Mesodermal cell (in vitro differentiated cells): ENCODE results near the gene GABPB2. TPM values are rescaled to one million over a fixed set of nuclear protein-coding genes. Genes with fewer than 3 reads are reported as not detected.

Source experiments
- H3K27ac ChIP-seq: 2 replicates; pipeline ENCODE4 v1.7.0; 2013; ENCODE audit warnings: mild to moderate bottlenecking, low read depth, low read length, moderate library complexity; ENCODE audit not compliant: severe bottlenecking
- H3K36me3 ChIP-seq: 2 replicates; pipeline ENCODE4 v1.7.1; 2013; ENCODE audit warnings: mild to moderate bottlenecking, low read length, moderate library complexity; ENCODE audit not compliant: control insufficient read depth, insufficient read depth
- H3K4me1 ChIP-seq: one replicate; pipeline ENCODE4 v1.7.1; 2013; ENCODE audit warnings: mild to moderate bottlenecking, low read length; ENCODE audit not compliant: insufficient read depth, control insufficient read depth, poor library complexity, severe bottlenecking
- H3K4me3 ChIP-seq: 2 replicates; pipeline ENCODE4 v1.7.0; 2013; ENCODE audit warnings: low read length, control low read depth, mild to moderate bottlenecking; ENCODE audit not compliant: insufficient read depth, poor library complexity, severe bottlenecking; ENCODE audit errors: extremely low read depth
- H3K9me3 ChIP-seq: 2 replicates; pipeline ENCODE4 v1.7.1; 2013; ENCODE audit warnings: mild to moderate bottlenecking, low read length, moderate library complexity; ENCODE audit not compliant: control insufficient read depth
- WGBS, 2 experiments: methylation state at CpG; one replicate each; pipeline ENCODE4 v1.1.5; 2013; ENCODE audit warnings: missing lambda C conversion rate in 2 of 2; ENCODE audit not compliant: insufficient coverage in 2 of 2; 5-methylcytosine and 5-hydroxymethylcytosine counted together
- polyA plus RNA-seq, 2 experiments: library from polyadenylated mRNA; stranded (reverse); fragments of 50-300 nt; gene quantifications; one replicate each; pipeline ENCODE4 v1.2.3, GENCODE V29; 2013

Gene GABPB2
- 1.6 TPM for polyA plus RNA-seq (2013, experiment 1 of 2)
- polyA plus RNA-seq (2013, experiment 2 of 2), result 2.7 TPM

DNA sequence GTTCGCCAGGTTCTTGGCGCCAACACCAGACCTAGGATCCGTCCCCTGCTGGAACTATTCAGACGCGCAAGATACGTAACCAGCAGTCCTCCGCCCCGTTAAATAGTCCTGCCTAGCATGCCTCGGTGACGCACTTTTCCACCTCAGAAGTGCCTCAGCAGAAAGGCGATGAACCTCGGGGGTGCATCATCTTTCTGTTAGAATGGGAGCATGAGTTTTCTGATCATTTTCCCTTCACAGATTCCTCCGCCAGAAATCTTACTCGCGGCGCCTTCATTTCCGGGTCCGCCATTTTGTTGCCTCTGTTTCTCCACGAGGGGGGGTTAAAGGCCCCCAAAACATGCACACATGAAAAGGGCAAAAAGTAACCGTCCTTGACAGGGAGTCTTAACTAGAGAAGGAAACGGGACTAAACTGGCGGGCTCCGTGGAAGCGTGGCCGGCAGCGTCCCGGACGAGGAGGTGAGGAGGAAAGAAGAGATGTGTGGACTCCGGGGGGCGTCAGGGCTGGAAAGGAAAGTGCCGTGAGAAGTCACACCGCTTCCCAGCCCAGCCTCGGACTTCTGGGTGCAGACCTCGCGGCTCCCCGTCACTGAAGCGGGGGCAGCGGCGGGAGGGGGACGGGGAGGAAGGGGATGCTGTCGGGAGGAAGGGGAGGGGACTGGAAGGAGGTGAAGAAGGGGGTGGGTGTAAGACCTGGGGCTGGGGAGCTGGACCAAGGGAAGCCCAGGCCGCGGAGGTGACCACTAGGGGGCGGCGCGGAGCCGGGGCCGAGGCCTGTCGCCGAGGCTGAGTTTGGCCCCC lies at the start of gene GABPB2:
TSS of gene GABPB2 (plus strand) at position 288 of the 803 bp plus-strand sequence. CDS start 17,429 bp downstream, outside the sequence.
- Histone ChIP-seq H3K36me3 (peaks cover 46% of the 10 kb centered on the region), H3K9me3 (no peaks in the 10 kb centered on the region), H3K27ac (peak within 1 kb of the TSS; percentile 95), H3K4me1 (peaks cover 4% of the 10 kb centered on the region), H3K4me3 (peak within 1 kb of the TSS; percentile 57)
- WGBS, 2 experiments, result 6 to 10% methylated on average over 35 to 44 of the region's 50 CpGs

DNA sequence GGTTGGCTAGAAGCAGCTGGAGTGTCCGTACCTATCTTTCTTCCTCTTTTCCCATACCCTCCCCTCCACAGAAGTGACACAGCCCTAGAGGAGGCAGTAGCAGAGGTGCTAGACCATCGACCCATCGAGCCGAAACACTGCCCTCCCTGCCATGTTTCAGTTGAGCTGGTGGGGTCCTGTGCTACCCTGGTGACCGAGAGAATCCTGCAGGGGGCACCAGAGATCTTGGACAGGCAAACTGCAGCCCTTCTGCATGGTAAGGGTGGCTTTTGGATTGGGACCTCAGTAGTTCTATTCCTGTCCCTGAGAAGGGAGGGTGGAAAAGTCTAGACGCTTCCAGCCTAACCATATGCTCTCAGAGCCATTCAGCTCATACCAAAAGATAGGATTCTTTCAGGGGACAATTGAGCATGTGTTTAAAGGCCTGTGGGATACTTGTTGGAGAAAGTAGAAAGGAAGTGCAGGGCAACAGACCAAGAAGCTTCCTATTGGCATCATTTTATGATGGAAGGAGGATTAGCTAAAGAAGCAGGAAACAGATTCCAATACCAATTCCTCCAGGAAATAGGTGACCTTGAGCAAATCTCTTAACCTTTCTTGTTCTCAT lies 45.9 kb upstream of the GABPB2 start:
- peak overlapping the region; percentile 16 for H3K27ac ChIP-seq
- no peak overlapping the region for H3K4me3 ChIP-seq
- peaks cover 50% of the 10 kb centered on the region for H3K36me3 ChIP-seq
- H3K4me1 ChIP-seq, result no peaks in the 10 kb centered on the region
- WGBS, 2 experiments, result 26 to 29% methylated on average over 4 of the region's 6 CpGs
- no peaks in the 10 kb centered on the region for H3K9me3 ChIP-seq

- Histone ChIP-seq H3K9me3 (no peaks in the 10 kb centered on the region), H3K27ac (no peak overlapping the region), H3K36me3 (peaks cover 60% of the 10 kb centered on the region), H3K4me3 (no peak overlapping the region), H3K4me1 (no peaks in the 10 kb centered on the region)
Measured at GRCh38 chr1:151026460-151026859, 44.1 kb upstream of the GABPB2 start.

- no peak overlapping the region for H3K4me3 ChIP-seq
- H3K9me3 ChIP-seq, result no peaks in the 10 kb centered on the region
- 94 to 96% methylated on average over 5 of the region's 8 CpGs for WGBS, 2 experiments
- no peak overlapping the region for H3K27ac ChIP-seq
- H3K4me1 ChIP-seq, result no peaks in the 10 kb centered on the region
- peaks cover 59% of the 10 kb centered on the region for H3K36me3 ChIP-seq
Measured at GRCh38 chr1:151032164-151032563, 38.4 kb upstream of the GABPB2 start.

GRCh38 chr1:151035167-151035566 lies 35.4 kb upstream of the GABPB2 start:
- Histone ChIP-seq H3K36me3 (peaks cover 36% of the 10 kb centered on the region), H3K4me1 (no peaks in the 10 kb centered on the region), H3K27ac (no peak overlapping the region), H3K9me3 (no peaks in the 10 kb centered on the region), H3K4me3 (no peak overlapping the region)
- WGBS, 2 experiments, result no CpG with 5 or more reads among the region's 3 CpGs

GRCh38 chr1:151036356-151036755 lies 34.2 kb upstream of the GABPB2 start, which contains the start of gene BNIPL:
Gene BNIPL (plus strand): TSS chr1:151036586. CDS start chr1:151036726, 140 bp downstream.
- H3K4me1 ChIP-seq, result no peaks in the 10 kb centered on the region
- peaks cover 28% of the 10 kb centered on the region for H3K36me3 ChIP-seq
- H3K9me3 ChIP-seq, result no peaks in the 10 kb centered on the region
- no peak within 1 kb of the TSS for H3K27ac ChIP-seq
- H3K4me3 ChIP-seq, result no peak within 1 kb of the TSS
- no CpG with 5 or more reads among the region's 2 CpGs for WGBS, 2 experiments

DNA sequence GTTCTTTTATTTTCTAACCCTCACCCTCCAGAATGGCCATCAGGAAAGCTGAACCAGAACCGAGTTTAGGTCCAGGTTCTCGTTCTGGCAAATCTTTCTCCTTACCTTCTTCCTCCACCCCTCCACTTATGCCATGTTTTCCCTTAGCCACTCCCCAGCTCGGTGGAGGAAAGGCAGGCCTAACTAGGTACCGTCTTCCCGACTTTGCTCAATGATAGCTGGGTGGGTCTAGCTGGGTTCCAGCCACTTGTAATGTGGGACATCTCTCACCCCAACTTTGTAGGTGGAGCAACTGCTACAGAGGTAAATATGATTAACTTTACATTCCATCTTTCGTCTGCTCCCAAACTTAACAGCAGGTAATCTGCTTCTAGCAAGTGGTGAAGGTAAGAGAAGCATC lies 33.5 kb upstream of the GABPB2 start:
- H3K4me1 ChIP-seq, result no peaks in the 10 kb centered on the region
- peaks cover 21% of the 10 kb centered on the region for H3K36me3 ChIP-seq
- WGBS, 2 experiments, result 74 to 94% methylated on average over 3 to 4 of the region's 6 CpGs
- H3K27ac ChIP-seq, result no peak overlapping the region
- H3K4me3 ChIP-seq, result no peak overlapping the region
- H3K9me3 ChIP-seq, result no peaks in the 10 kb centered on the region

GRCh38 chr1:151039521-151039920 lies 31.0 kb upstream of the GABPB2 start:
- Histone ChIP-seq H3K36me3 (peaks cover 9% of the 10 kb centered on the region), H3K4me3 (no peak overlapping the region), H3K9me3 (no peaks in the 10 kb centered on the region), H3K27ac (no peak overlapping the region), H3K4me1 (no peaks in the 10 kb centered on the region)
- WGBS, 2 experiments, result 94 to 95% methylated on average over 3 of the region's 3 CpGs

DNA sequence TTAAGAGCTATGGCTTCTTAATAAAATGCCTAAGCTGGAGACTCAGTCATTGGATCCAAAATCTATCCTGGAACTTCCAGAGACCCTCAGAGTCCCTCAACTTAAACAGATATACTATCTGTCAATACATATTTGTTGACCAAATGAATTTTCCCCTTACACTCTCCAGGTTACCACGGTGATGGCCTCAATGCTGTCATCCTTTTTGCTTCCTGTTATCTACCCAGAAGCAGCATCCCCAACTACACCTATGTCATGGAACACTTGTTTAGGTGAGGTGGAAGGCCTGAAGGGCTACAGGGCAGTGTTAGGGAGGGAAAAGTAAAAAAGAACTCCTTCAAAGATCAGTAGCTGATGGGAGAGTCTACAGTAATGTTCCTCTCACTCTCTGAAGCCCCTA lies 27.4 kb upstream of the GABPB2 start:
- WGBS, 2 experiments, result 100% methylated on average over 1 of the region's 1 CpG; no CpG with 5 or more reads in 1 of the 2 experiments
- no peak overlapping the region for H3K4me3 ChIP-seq
- no peaks in the 10 kb centered on the region for H3K9me3 ChIP-seq
- no peaks in the 10 kb centered on the region for H3K4me1 ChIP-seq
- H3K36me3 ChIP-seq, result no peaks in the 10 kb centered on the region
- H3K27ac ChIP-seq, result no peak overlapping the region

DNA sequence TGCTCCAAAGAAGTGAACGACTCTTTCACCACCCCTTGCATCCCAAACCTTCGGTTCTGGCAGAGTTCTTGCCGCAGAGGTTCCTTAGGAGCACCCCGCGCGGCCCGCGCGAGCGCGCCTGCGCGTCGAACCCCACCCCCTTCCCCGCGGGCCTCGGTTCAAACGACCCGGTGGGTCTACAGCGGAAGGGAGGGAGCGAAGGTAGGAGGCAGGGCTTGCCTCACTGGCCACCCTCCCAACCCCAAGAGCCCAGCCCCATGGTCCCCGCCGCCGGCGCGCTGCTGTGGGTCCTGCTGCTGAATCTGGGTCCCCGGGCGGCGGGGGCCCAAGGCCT lies 23.0 kb upstream of the GABPB2 start, which contains the start of gene C1orf56:
TSS of gene C1orf56 (plus strand) at position 161 of the 334 bp plus-strand sequence. CDS start at position 258, 97 bp downstream.
- Histone ChIP-seq H3K27ac (peak within 1 kb of the TSS; percentile 78), H3K9me3 (no peaks in the 10 kb centered on the region), H3K36me3 (peaks cover 22% of the 10 kb centered on the region), H3K4me1 (no peaks in the 10 kb centered on the region), H3K4me3 (peak within 1 kb of the TSS; percentile 68)
- WGBS, 2 experiments, result 0 to 1% methylated on average over 9 to 28 of the region's 29 CpGs
